Parathyroid adenoma (tissue), 2 donors: Measurements from ENCODE around the gene GARRE1.

ENCODE experiments used
- H2AFZ ChIP-seq: fragments of 300-600 bp; sonication (generic); one replicate; pipeline ENCODE4 v1.7.0; 2017; ENCODE audit warnings: antibody characterized with exemption, mild to moderate bottlenecking
- H3K27ac ChIP-seq: fragments of 300-600 bp; sonication (generic); one replicate; pipeline ENCODE4 v1.7.0; 2017
- H3K27me3 ChIP-seq: fragments of 300-600 bp; sonication (generic); one replicate; pipeline ENCODE4 v1.7.0; 2017; ENCODE audit warnings: low read length; ENCODE audit not compliant: control insufficient read depth, insufficient read depth
- H3K36me3 ChIP-seq: fragments of 300-600 bp; sonication (generic); one replicate; pipeline ENCODE4 v1.7.0; 2017; ENCODE audit warnings: low read length; ENCODE audit not compliant: control insufficient read depth, insufficient read depth
- H3K4me1 ChIP-seq: fragments of 300-600 bp; sonication (generic); one replicate; pipeline ENCODE4 v1.7.0; 2017; ENCODE audit warnings: control low read depth
- H3K4me2 ChIP-seq: fragments of 300-600 bp; sonication (generic); one replicate; pipeline ENCODE4 v1.7.0; 2017; ENCODE audit warnings: low read length
- H3K4me3 ChIP-seq: fragments of 300-600 bp; sonication (generic); one replicate; pipeline ENCODE4 v1.7.0; 2017; ENCODE audit warnings: low read depth, low read length
- H3K79me2 ChIP-seq: fragments of 300-600 bp; sonication (generic); one replicate; pipeline ENCODE4 v1.7.0; 2017; ENCODE audit warnings: control low read depth
- H3K9ac ChIP-seq: fragments of 300-600 bp; sonication (generic); one replicate; pipeline ENCODE4 v1.7.0; 2017; ENCODE audit warnings: mild to moderate bottlenecking
- H3K9me3 ChIP-seq: fragments of 300-600 bp; sonication (generic); one replicate; pipeline ENCODE4 v1.7.0; 2017; ENCODE audit warnings: low read length; ENCODE audit not compliant: control insufficient read depth
- TF ChIP-seq, protein P1 (sequence below): fragments of 300-600 bp; sonication (generic); IDR thresholded peaks from one replicate; pipeline ENCODE4 v1.7.0; 2017; ENCODE audit warnings: antibody characterized with exemption, mild to moderate bottlenecking
- donor health status: primary hyperparathyroidism.

GARRE1 gene

DNA sequence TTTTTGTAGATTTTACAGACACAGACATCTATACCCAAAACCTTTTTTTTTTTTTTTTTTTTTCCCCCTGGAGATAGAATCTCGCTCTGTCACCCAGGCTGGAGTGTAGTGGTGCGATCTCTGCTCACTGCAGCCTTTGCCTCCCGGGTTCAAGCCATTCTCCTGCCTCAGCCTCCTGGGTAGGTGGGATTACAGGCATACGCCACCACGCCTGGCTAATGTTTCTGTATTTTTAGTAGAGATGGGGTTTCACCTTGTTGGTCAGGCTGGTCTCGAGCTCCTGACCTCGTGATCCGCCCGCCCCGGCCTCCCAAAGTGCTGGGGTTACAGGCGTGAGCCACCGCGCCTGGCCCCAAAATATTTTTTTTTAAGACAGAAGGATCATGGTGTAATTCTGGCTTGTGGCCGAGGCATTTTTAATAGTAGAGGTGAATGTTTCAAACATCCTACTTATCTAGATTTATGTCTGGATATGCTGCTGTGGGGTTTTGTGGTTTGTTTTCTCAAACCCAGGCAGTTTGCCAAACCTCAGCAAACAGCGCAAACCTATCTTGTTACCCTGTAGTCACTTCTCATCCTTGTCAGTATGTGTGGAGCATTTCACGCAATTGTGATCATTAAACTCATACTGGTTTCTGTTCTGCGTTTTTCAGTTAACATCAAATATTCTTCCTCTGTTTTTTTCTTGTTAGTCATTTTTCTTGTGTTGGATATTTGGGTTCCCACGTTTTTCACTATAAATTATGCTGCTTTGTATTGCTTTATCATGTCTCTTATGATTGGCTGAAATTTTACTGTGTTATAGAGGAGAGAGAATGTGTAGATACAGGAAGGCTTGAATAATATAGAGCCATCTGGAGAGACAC lies 36.2 kb upstream of the GARRE1 start:
- H3K4me2 ChIP-seq: no peak overlapping the region
- TF ChIP-seq, protein P1, sequence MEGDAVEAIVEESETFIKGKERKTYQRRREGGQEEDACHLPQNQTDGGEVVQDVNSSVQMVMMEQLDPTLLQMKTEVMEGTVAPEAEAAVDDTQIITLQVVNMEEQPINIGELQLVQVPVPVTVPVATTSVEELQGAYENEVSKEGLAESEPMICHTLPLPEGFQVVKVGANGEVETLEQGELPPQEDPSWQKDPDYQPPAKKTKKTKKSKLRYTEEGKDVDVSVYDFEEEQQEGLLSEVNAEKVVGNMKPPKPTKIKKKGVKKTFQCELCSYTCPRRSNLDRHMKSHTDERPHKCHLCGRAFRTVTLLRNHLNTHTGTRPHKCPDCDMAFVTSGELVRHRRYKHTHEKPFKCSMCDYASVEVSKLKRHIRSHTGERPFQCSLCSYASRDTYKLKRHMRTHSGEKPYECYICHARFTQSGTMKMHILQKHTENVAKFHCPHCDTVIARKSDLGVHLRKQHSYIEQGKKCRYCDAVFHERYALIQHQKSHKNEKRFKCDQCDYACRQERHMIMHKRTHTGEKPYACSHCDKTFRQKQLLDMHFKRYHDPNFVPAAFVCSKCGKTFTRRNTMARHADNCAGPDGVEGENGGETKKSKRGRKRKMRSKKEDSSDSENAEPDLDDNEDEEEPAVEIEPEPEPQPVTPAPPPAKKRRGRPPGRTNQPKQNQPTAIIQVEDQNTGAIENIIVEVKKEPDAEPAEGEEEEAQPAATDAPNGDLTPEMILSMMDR: no peak
- H3K36me3 ChIP-seq: no peaks in the 10 kb centered on the region
- peak overlapping the region; percentile 55 for H3K27ac ChIP-seq
- peaks cover 5% of the 10 kb centered on the region for H3K4me1 ChIP-seq
- H3K79me2 ChIP-seq: peaks cover 11% of the 10 kb centered on the region
- no peak overlapping the region for H3K9ac ChIP-seq
- no peak overlapping the region for H2AFZ ChIP-seq
- H3K9me3 ChIP-seq: no peaks in the 10 kb centered on the region
- H3K27me3 ChIP-seq: no peaks in the 10 kb centered on the region
- H3K4me3 ChIP-seq: peak overlapping the region; percentile 14

DNA sequence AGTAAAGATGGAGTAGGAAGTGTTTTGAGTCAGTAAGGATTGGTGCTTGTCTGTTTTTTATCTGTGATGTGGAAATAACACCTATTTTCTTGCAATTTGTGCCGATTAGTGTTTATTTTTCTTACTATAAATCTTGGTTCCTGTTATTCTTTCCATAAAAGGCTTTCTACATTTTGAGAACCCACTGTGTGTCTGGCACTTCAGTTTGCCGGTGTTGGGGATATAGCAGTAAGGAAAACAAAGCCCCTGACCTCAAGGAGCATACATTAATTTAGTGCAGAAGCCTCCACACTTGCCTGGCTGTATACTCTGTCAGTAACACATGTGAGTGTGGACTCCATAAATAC lies 35.6 kb upstream of the GARRE1 start:
- H2AFZ ChIP-seq: no peak overlapping the region
- no peaks in the 10 kb centered on the region for H3K9me3 ChIP-seq
- H3K27ac ChIP-seq: peak overlapping the region; percentile 55
- no peaks in the 10 kb centered on the region for H3K36me3 ChIP-seq
- H3K4me3 ChIP-seq: peak overlapping the region; percentile 14
- peaks cover 17% of the 10 kb centered on the region for H3K79me2 ChIP-seq
- H3K9ac ChIP-seq: no peak overlapping the region
- no peak overlapping the region for H3K4me2 ChIP-seq
- no peaks in the 10 kb centered on the region for H3K27me3 ChIP-seq
- peaks cover 5% of the 10 kb centered on the region for H3K4me1 ChIP-seq
- TF ChIP-seq, protein P1: no peak

DNA sequence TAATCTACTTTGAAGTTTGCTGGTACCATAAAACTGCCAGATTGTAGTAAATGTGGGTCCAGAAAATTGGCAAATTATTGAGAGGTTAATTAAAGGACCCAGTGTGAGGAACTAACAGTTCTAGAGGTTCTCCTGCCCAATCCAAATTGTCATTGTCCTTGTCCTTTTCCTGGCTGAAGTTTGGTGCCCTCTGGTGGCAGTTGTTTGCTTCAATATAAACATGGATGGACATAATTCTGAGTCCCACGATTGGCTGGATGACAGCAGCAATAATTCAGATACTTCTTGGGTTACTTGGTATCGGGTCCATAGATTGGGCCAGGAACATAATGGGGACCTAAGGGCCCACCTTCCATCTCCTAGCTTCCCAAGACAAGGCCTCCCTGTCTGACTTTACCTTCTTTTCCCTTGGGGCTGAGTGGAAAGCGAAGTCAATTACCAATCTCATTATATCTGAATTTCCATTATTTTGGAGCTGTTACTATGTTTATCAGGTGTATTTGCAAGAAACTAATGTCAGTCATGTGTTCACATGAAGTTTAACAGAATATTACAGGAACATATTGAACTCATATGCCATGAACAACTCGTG lies 33.8 kb upstream of the GARRE1 start:
- Histone ChIP-seq H3K79me2 (peaks cover 27% of the 10 kb centered on the region), H3K9me3 (no peaks in the 10 kb centered on the region), H3K4me3 (no peak overlapping the region), H3K9ac (no peak overlapping the region), H2AFZ (no peak overlapping the region), H3K4me1 (peaks cover 5% of the 10 kb centered on the region), H3K36me3 (no peaks in the 10 kb centered on the region), H3K4me2 (no peak overlapping the region), H3K27me3 (no peaks in the 10 kb centered on the region), H3K27ac (no peak overlapping the region)
- TF ChIP-seq, protein P1: peak; percentile 81

DNA sequence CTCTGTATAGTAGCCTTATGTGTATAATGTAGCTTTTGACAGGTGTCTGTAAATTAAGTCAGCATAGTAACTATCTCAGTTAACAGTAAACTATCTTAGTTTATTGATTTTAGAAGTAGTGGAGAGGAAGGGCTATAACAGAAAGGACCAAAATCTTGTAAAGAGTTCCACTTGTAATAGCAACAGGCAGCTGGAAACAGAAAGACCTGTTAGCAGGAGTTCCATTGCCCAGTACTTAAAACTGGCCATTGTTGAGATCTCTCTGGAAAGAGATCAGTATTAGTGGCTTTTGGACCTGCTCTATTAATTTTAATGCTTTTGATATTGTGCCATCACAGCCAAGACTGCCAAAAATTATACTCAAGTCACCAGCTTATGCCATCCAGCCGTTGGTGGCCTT lies 32.0 kb upstream of the GARRE1 start:
- H3K9me3 ChIP-seq: no peaks in the 10 kb centered on the region
- no peak overlapping the region for H3K4me2 ChIP-seq
- H3K9ac ChIP-seq: no peak overlapping the region
- peaks cover 29% of the 10 kb centered on the region for H3K79me2 ChIP-seq
- no peaks in the 10 kb centered on the region for H3K27me3 ChIP-seq
- H3K4me1 ChIP-seq: peaks cover 5% of the 10 kb centered on the region
- no peaks in the 10 kb centered on the region for H3K36me3 ChIP-seq
- no peak overlapping the region for H2AFZ ChIP-seq
- no peak overlapping the region for H3K4me3 ChIP-seq
- TF ChIP-seq, protein P1: no peak
- no peak overlapping the region for H3K27ac ChIP-seq
